ENCODE data around the gene FAM83E. TPM values are rescaled to one million over a fixed set of nuclear protein-coding genes. Genes with fewer than 3 reads are reported as not detected.

Gene FAM83E
- total and polyA plus RNA-seq, 10 of the 15 experiments (the other 5 are each of a cell fraction or from before 2014, with no cell fraction given) = 0.14 to 2.5 (median 0.33) TPM; not detected in 4

DNA sequence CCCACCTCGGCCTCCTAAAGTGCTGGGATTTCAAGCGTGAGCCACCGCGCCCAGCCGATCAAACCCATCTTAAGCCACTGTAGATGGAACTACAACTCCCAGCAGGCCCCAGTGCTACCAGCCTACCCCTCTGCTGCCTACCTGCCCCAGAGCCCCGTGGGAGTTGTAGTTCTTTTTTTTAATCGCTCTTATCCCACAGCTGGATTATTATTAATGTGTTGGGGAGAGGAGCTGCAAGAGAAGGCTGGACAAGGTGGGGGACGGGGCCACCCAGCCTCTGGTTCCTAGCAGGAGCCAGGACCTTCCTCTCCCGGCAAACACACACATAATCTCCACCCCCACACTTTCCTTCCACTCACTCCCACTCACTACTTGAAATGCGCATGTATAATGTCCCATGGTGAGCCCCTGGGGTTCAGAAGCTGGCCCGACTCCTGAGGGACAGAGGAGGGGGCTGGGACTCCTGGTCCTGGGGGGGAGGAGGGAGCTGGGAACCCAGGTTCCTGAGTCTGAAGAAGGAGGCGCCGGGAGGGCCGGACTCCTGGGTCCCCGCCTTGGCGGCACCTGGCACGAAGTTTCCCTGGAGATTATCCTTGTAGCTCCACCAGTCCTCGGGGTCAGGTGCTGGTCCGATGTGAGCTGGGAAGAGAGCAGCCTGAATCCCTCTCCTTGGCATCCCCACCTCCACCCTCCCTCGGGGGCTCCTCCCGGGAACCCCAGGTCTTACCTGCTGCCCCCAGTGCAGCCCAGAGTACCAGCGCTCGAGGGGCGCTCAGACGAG, 30.2 kb upstream of the FAM83E start (continued):
- TF ChIP-seq EZH2 (IDR thresholded peaks at IDR 0.05; ENCODE audit: borderline replicate concordance, control insufficient read depth, low read depth, low read length) (no peak), SUZ12 (IDR thresholded peaks at IDR 0.05; ENCODE audit: unreplicated experiment) (peak; percentile 88), EGR1 (IDR thresholded peaks at IDR 0.05; ENCODE audit: borderline replicate concordance in 1 of 2, low read depth in 2 of 2, low read length in 2 of 2) (peak in 1 of 2 experiments; percentile 74; a peak in 2 of 3 replicates), ASH2L (IDR thresholded peaks at IDR 0.05; ENCODE audit: borderline replicate concordance, low read depth) (no peak), TBL1XR1 (IDR thresholded peaks at IDR 0.05; ENCODE audit: low read depth, low read length) (0 out of 2 replicates have a peak, but pooled peaks have one; percentile 62), NR2F1 (conservative IDR thresholded peaks at IDR 0.05) (no peak), CBX3 (IDR thresholded peaks at IDR 0.05; ENCODE audit: borderline replicate concordance, low read depth) (no peak), IRF4 (IDR thresholded peaks at IDR 0.05; ENCODE audit: low read depth, low read length) (no peak), ATF7 (IDR thresholded peaks at IDR 0.05; ENCODE audit: low read depth) (no peak), CBX5 (IDR thresholded peaks at IDR 0.05; ENCODE audit: low read depth) (no peak), NR2C1 (IDR thresholded peaks at IDR 0.05) (peak; percentile 48; the same call in 1 of the 2 replicates), MTA3 (IDR thresholded peaks at IDR 0.05; ENCODE audit: borderline replicate concordance, low read length) (no peak), SIX5 (IDR thresholded peaks at IDR 0.05; ENCODE audit: low read depth, low read length, severe bottlenecking) (peak; percentile 99), HDAC2 (IDR thresholded peaks at IDR 0.05) (no peak), IKZF1 (conservative IDR thresholded peaks at IDR 0.05) (peak; percentile 94), DPF2 (IDR thresholded peaks at IDR 0.05) (no peak), ETV6 (conservative IDR thresholded peaks at IDR 0.05 in 1 of 2, IDR thresholded peaks at IDR 0.05 in 1 of 2; ENCODE audit: borderline replicate concordance in 1 of 2, low read depth in 1 of 2) (no peak), FOS (IDR thresholded peaks at IDR 0.05; ENCODE audit: borderline replicate concordance, extremely low read depth, insufficient read length) (no peak), CREM (IDR thresholded peaks at IDR 0.05; ENCODE audit: low read depth) (peak; percentile 79; the same call in 1 of the 2 replicates)
- TF ChIP-seq, protein P1, sequence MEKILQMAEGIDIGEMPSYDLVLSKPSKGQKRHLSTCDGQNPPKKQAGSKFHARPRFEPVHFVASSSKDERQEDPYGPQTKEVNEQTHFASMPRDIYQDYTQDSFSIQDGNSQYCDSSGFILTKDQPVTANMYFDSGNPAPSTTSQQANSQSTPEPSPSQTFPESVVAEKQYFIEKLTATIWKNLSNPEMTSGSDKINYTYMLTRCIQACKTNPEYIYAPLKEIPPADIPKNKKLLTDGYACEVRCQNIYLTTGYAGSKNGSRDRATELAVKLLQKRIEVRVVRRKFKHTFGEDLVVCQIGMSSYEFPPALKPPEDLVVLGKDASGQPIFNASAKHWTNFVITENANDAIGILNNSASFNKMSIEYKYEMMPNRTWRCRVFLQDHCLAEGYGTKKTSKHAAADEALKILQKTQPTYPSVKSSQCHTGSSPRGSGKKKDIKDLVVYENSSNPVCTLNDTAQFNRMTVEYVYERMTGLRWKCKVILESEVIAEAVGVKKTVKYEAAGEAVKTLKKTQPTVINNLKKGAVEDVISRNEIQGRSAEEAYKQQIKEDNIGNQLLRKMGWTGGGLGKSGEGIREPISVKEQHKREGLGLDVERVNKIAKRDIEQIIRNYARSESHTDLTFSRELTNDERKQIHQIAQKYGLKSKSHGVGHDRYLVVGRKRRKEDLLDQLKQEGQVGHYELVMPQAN (conservative IDR thresholded peaks at IDR 0.05) = no peak
- TF ChIP-seq, protein P2, sequence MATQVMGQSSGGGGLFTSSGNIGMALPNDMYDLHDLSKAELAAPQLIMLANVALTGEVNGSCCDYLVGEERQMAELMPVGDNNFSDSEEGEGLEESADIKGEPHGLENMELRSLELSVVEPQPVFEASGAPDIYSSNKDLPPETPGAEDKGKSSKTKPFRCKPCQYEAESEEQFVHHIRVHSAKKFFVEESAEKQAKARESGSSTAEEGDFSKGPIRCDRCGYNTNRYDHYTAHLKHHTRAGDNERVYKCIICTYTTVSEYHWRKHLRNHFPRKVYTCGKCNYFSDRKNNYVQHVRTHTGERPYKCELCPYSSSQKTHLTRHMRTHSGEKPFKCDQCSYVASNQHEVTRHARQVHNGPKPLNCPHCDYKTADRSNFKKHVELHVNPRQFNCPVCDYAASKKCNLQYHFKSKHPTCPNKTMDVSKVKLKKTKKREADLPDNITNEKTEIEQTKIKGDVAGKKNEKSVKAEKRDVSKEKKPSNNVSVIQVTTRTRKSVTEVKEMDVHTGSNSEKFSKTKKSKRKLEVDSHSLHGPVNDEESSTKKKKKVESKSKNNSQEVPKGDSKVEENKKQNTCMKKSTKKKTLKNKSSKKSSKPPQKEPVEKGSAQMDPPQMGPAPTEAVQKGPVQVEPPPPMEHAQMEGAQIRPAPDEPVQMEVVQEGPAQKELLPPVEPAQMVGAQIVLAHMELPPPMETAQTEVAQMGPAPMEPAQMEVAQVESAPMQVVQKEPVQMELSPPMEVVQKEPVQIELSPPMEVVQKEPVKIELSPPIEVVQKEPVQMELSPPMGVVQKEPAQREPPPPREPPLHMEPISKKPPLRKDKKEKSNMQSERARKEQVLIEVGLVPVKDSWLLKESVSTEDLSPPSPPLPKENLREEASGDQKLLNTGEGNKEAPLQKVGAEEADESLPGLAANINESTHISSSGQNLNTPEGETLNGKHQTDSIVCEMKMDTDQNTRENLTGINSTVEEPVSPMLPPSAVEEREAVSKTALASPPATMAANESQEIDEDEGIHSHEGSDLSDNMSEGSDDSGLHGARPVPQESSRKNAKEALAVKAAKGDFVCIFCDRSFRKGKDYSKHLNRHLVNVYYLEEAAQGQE (IDR thresholded peaks at IDR 0.05; ENCODE audit: low read depth, low read length) = no peak
- TF ChIP-seq, protein P3, sequence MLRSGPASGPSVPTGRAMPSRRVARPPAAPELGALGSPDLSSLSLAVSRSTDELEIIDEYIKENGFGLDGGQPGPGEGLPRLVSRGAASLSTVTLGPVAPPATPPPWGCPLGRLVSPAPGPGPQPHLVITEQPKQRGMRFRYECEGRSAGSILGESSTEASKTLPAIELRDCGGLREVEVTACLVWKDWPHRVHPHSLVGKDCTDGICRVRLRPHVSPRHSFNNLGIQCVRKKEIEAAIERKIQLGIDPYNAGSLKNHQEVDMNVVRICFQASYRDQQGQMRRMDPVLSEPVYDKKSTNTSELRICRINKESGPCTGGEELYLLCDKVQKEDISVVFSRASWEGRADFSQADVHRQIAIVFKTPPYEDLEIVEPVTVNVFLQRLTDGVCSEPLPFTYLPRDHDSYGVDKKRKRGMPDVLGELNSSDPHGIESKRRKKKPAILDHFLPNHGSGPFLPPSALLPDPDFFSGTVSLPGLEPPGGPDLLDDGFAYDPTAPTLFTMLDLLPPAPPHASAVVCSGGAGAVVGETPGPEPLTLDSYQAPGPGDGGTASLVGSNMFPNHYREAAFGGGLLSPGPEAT (IDR thresholded peaks at IDR 0.05; ENCODE audit: low read depth) = peak; percentile 26; the same call in 1 of the 2 replicates
- TF ChIP-seq, protein P4, sequence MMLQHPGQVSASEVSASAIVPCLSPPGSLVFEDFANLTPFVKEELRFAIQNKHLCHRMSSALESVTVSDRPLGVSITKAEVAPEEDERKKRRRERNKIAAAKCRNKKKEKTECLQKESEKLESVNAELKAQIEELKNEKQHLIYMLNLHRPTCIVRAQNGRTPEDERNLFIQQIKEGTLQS (IDR thresholded peaks at IDR 0.05; ENCODE audit: borderline replicate concordance, extremely low read depth, low read depth, low read length) = peak; percentile 79; the same call in 1 of the 2 replicates

Data from GM12878 (cell line).